SKM-1 (cell line): ENCODE results near the gene BMERB1.
A peak's percentile ranks its signal among the peaks of the same experiment; 100 is the strongest.
"Not testable (repeated sequence)": the region's sequence is repeated elsewhere in the genome, so short reads cannot be mapped to it uniquely, and the experiment has no call there.

Experiments used
- DNase-seq: peaks from one replicate; lab custom pipeline; 2025; ENCODE audit not compliant: unreplicated experiment; lab: John Stamatoyannopoulos, UW

Gene BMERB1

GRCh38 chr16:15434425-15435215, at the start of gene BMERB1:
TSS of gene BMERB1 (plus strand) at chr16:15434588. CDS start at chr16:15434654, 66 bp downstream.
- no peak for DNase-seq

DNA sequence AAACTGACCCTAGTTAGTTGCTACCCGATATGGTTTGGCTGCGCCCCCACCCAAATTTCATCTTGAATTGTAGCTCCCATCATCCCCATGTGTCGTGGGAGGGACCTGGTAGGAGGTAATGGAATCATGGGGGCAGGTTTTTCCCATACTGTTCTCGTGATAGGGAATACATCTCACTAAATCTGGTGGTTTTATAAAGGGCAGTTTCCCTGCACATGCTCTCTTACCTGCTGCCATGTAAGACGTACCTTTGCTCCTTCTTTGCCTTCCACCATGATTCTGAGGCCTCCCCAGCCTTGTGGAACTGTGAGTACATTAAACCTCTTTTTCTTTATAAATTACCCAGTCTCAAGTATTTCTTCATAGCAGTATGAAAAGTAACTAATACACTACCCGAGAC, 46.3 kb upstream of the BMERB1 start:
- not testable (repeated sequence) for DNase-seq

DNA sequence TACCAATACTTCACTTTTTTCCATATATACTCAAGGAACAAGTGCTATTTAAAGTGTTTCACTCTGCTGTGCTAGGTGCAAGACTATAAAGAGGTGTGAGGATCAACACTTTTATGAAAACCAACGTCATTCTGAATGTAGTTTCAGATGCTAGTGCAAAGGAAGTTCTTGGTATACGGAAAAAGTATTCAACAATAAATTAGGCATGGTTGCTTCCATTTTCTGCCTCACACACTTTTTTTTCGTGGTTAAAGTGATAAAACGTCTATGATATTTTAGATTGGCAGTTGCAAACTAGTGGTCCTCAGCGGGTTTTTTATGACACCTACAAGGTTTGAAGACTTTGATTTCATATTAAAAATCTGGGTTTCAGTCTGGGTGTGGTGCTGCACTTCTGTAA, 44.5 kb upstream of the BMERB1 start:
- DNase-seq, result not testable (repeated sequence)

- not testable (repeated sequence) for DNase-seq
These were observed 41.4 kb upstream of the BMERB1 start for GRCh38 chr16:15393025-15393424.

- not testable (repeated sequence) for DNase-seq
These were observed 38.5 kb upstream of the BMERB1 start, which contains the start of gene MPV17L for GRCh38 chr16:15395631-15396508. TSS of gene MPV17L (plus strand) at chr16:15395754. CDS start at chr16:15395898, 144 bp downstream.

GRCh38 chr16:15396509-15396829, 37.9 kb upstream of the BMERB1 start:
- DNase-seq, result not testable (repeated sequence)

- DNase-seq, result no peak
These were observed 37.3 kb upstream of the BMERB1 start for GRCh38 chr16:15396948-15397594.

DNA sequence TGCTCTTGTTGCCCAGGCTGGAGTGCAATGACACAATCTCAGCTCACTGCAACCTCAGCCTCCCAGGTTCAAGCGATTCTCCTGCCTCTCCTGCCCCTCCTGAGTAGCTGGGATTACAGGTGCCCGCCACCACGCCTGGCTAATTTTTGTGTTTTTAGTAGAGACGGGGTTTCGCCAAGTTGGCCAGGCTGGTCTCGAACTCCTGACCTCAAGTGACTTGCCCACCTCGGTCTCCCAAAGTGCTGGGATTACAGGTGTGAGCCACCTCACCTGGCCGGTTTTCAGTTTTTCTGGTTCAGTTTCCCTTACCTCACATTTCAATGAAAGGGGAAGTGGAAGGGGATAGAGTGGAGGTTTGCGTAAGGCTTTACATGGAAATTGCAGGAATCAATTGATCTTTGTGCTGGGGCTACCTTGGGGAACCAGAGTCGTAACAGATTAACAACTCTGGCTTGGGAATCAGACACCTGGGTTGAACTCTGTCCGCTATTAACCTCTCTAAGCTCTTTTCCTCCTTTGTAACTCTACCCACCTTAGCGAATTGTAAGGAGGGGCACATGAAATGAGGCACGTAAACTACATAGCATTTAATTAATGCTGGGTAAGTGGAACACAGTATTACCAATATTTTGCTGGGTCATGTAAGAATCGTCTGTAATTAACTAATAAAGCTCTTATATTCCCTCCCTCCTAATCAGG, 35.6 kb upstream of the BMERB1 start:
- no peak for DNase-seq

DNA sequence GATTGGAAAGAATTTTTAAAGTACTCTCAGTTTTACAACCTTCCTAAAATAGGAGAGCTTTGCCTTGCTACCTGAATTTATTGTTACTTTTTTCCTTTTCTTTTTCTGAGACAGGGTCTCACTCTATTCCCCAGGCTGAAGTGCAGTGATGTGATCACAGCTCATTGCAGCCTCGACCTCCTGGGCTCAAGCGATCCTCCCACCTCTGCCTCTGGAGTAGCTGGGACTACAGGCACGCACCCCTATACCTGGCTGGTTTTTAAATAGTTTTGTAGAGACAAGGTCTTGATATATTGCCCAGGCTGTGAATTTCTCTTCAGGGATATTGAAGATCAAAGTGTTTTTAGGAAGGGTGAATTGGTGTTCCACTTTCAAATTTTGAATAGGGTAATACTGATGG, 35.1 kb upstream of the BMERB1 start:
- DNase-seq, result no peak

- DNase-seq, result not testable (repeated sequence)
These were observed 34.1 kb upstream of the BMERB1 start for GRCh38 chr16:15400314-15400713.

GRCh38 chr16:15401972-15402371, 32.4 kb upstream of the BMERB1 start:
- no peak for DNase-seq

DNA sequence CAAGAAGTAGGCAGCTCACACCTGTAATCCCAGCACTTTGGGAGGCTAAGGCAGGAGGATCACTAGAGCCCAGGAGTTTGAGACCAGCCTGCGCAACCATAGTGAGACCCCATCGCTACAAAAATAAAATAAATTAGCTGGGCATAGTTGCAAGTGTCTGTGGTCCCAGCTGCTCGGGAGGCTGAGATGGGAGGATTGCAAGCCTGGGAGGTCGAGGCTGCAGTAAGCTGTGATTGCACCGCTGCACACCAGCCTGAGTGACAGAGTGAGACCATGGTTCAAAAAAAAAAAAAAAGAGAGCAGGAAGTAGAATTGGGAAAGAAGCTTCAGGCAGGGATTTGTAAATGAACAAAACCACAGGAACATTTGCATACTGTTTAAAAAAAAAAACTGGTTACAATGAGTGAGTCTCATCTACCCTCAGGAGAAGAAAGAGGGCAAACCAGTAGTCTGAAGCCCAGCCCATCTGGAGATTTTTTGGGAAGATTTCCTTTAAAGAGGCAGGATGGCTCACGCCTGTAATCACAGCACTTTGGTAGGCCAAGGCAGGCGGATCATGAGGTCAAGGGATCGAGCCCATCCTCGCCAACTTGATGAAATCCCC, 30.9 kb upstream of the BMERB1 start:
- DNase-seq, result no peak

DNA sequence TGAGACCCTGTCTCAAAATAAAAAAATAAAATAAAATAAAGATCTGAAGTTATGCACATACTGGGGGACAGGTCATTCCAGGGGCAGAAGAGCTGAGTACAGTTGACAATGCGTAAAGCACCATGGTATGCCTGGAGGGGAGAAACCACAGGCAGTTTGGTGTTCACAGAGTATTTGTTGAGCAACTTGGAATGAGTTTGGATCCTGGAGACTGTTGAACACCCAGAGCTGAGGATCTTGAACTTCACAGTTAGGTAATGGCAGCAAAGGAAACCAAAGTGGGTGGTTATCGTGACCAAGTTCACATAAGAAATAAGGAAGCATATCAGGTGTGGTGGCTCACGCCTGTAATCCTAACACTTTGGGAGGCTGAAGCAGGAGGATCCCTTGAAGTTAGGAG, 30.3 kb upstream of the BMERB1 start:
- DNase-seq, result peak; percentile 31

DNA sequence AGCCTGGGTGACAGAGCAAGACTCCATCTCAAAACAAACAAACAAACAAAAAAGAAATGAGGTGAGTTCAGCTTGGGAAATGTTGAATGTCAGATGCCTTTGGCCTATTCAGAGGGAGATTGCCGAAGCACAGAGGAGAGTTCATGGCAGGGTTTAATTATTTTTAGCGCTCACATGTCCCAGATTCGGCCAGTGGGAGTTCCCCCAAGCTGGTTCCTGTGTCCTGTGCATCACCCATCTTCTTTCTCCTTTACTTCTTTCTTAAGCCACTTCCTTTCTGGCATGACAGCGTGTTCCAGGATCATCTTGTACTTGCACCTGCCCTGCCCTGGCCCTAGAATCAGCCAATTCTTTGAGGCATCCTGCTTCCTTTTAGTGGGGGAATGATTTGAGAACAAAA, 29.6 kb upstream of the BMERB1 start:
- DNase-seq, result peak; percentile 26

DNA sequence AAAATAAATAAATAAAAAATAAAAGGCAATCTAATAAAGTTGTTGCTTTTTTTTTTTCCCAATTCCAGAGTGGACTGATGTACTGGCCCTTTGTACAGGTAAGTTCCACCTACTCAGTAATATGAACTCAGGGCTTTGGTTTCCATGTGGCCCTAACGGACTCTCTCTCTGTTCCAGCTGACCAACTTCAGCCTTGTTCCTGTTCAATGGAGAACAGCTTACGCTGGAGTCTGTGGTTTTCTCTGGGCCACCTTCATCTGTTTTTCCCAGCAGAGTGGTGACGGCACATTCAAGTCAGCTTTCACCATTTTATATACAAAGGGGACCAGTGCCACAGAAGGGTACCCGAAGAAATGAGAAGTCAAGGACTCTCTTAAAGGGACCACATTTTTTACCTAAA, 26.6 kb upstream of the BMERB1 start:
- DNase-seq, result not testable (repeated sequence)

DNA sequence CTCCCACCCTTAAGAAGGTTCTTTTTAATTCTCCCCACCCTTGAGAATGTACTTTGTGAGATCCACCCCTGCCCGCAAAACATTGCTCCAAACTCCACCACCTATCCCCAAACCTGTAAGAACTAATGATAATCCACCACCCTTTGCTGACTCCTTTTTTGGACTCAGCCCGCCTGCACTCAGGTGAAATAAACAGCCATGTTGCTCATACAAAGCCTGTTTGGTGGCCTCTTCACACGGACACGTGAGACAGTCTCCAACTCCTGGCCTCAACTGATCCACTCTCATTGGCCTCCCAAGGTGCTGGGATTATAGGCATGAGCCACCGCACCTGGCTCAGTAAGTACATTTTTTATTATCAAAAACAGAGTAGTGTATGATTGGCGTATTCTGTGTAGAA, 24.9 kb upstream of the BMERB1 start:
- DNase-seq, result not testable (repeated sequence)

DNA sequence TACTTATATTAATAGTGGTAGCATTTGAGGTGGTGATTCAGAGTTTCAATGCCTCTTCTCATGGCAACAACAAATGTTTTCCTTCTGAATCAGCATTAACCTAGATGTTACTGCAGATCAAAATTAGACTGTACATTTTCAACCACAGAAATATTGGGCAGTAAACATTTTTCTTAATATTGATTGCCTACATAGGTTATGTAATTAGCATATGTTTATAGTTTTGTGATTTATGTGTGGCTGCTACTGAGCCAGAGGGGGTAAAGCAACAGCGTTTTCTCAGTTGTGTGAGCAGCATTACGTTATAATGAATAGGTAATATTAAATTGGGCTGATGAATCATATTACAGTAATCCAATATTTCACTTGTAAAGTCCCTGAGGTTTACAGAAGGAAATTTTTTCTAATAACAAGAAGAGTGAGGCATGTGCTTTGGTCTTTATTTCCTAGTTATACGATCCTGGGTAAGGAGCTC, 18.8 kb upstream of the BMERB1 start:
- no peak for DNase-seq

- no peak for DNase-seq
These were observed 17.2 kb upstream of the BMERB1 start for GRCh38 chr16:15417197-15417596.

- DNase-seq, result no peak
These were observed 16.2 kb upstream of the BMERB1 start for GRCh38 chr16:15418206-15418605.

GRCh38 chr16:15421696-15422095, 12.7 kb upstream of the BMERB1 start:
- not testable (repeated sequence) for DNase-seq
